Dendritic cell treated with granulocyte-macrophage colony-stimulating factor and Interleukin-4, amounts not matched to agents 40 ng/mL and 50 ng/mL, for 4 days (primary cell): ENCODE measurements around the gene TEDC2.
"Not testable (repeated sequence)": the region's sequence is repeated elsewhere in the genome, so short reads cannot be mapped to it uniquely, and the experiment has no call there.

Experiments used
- H3K27ac Mint-ChIP-seq: one replicate; pipeline ENCODE4 v1.8.0; 2022; ENCODE audit warnings: mild to moderate bottlenecking, mixed read lengths
- H3K27me3 Mint-ChIP-seq: one replicate; pipeline ENCODE4 v1.8.0; 2022; ENCODE audit warnings: mild to moderate bottlenecking, mixed read lengths
- H3K36me3 Mint-ChIP-seq: one replicate; pipeline ENCODE4 v1.8.0; 2022; ENCODE audit warnings: low read depth, mixed read lengths
- H3K4me1 Mint-ChIP-seq: one replicate; pipeline ENCODE4 v1.8.0; 2022; ENCODE audit warnings: low read depth, mixed read lengths
- H3K4me3 Mint-ChIP-seq: one replicate; pipeline ENCODE4 v1.8.0; 2022; ENCODE audit warnings: mild to moderate bottlenecking, moderate library complexity, mixed read lengths
- H3K9me3 Mint-ChIP-seq: one replicate; pipeline ENCODE4 v1.8.0; 2022; ENCODE audit warnings: mixed read lengths
- intact Hi-C: fragments of 100-400 bp; cut with micrococcal nuclease; formaldehyde crosslinking; loops from one replicate; pipeline ENCODE4 v1.15.0; 2022

The TEDC2 gene

DNA sequence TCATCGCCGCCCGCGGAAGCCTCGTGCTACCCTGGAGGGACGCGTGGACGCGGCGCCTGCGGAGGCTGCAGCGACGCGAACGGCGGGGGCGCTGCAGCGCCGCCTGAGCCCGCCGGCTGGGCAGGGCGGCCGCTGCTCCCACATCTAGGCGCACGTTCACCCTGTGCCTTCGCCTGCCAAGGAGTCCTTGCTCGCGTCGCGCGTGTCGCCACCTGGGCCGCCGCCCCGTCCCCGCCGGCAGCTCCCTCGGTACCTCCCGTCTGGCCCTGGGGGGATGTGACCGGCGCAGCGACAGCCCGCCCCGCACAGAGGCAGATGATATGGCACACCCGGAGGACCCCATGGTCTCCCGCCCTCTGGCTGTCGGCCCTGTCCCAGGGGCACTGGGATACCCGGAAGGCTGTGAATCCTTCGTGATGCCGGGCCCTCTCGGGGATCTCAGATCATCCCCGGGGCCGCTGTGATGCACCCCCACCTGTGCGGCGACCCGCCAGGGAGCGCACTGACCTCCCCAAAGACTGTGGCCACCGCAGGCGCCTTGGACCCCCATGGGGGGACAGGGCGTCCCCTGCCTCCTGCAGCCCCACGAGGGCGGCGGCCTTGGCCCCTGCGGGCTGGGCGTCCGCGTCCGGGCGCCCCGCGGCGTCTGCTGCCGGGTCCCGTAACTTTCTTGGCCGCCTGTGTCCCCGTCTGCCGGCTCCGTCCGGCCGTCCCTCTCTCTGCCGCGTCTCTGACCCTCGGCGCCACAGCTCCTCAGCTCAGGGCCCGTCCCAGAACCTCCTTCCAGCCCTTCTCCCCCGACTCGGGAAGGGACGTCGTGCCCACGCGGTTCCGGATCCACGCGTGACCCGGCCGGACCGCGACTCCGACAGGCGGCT is 14.3 kb downstream of the TEDC2 start:
- Mint-ChIP-seq H3K27me3 (peaks cover 37% of the 10 kb centered on the region), H3K27ac (peak overlapping the region; percentile 90), H3K4me3 (peak overlapping the region; percentile 84), H3K9me3 (no peaks in the 10 kb centered on the region), H3K36me3 (peaks cover 8% of the 10 kb centered on the region), H3K4me1 (peaks cover 50% of the 10 kb centered on the region)
- intact Hi-C loops, result loop anchor here (2.0 kb wide), 1 partner anchor 27 kb away; no protein-coding TSS in a partner anchor

GRCh38 chr16:2474877-2475412 is 15.0 kb downstream of the TEDC2 start, which contains the start of gene TBC1D24:
TSS of gene TBC1D24 (plus strand) at chr16:2475127. CDS start at chr16:2496149, 21,022 bp downstream.
- peaks cover 45% of the 10 kb centered on the region for H3K4me1 Mint-ChIP-seq
- no peaks in the 10 kb centered on the region for H3K9me3 Mint-ChIP-seq
- peak within 1 kb of the TSS; percentile 84 for H3K4me3 Mint-ChIP-seq
- H3K27me3 Mint-ChIP-seq, result peaks cover 30% of the 10 kb centered on the region
- intact Hi-C loops, result loop anchor here (2.0 kb wide), 1 partner anchor 26 kb away; no protein-coding TSS in a partner anchor
- peaks cover 16% of the 10 kb centered on the region for H3K36me3 Mint-ChIP-seq
- H3K27ac Mint-ChIP-seq, result peak within 1 kb of the TSS; percentile 90

GRCh38 chr16:2475413-2476344 is 15.8 kb downstream of the TEDC2 start:
- Mint-ChIP-seq H3K27me3 (peaks cover 22% of the 10 kb centered on the region), H3K36me3 (peaks cover 21% of the 10 kb centered on the region), H3K27ac (no peak overlapping the region), H3K9me3 (no peaks in the 10 kb centered on the region), H3K4me3 (peak overlapping the region; percentile 52), H3K4me1 (peaks cover 39% of the 10 kb centered on the region)
- intact Hi-C loops, result loop anchor here (2.0 kb wide), 1 partner anchor 25 kb away; no protein-coding TSS in a partner anchor

GRCh38 chr16:2476345-2476720 is 16.4 kb downstream of the TEDC2 start:
- H3K9me3 Mint-ChIP-seq, result no peaks in the 10 kb centered on the region

GRCh38 chr16:2476741-2477140 is 16.8 kb downstream of the TEDC2 start:
- intact Hi-C loops, result no loop called here
- Mint-ChIP-seq H3K4me3 (peak overlapping the region; percentile 9), H3K4me1 (peaks cover 37% of the 10 kb centered on the region), H3K36me3 (peaks cover 25% of the 10 kb centered on the region), H3K27me3 (peaks cover 19% of the 10 kb centered on the region), H3K27ac (no peak overlapping the region), H3K9me3 (no peaks in the 10 kb centered on the region)

More at GRCh38 chr16:2476345-2476720, 16.4 kb downstream of the TEDC2 start:
- H3K4me1 Mint-ChIP-seq, result peaks cover 39% of the 10 kb centered on the region
- no peak overlapping the region for H3K27ac Mint-ChIP-seq
- intact Hi-C loops, result no loop called here
- H3K36me3 Mint-ChIP-seq, result peaks cover 25% of the 10 kb centered on the region
- peak overlapping the region; percentile 52 for H3K4me3 Mint-ChIP-seq
- H3K27me3 Mint-ChIP-seq, result peaks cover 20% of the 10 kb centered on the region

- Mint-ChIP-seq H3K4me3 (peak overlapping the region; percentile 18), H3K9me3 (no peaks in the 10 kb centered on the region)
- intact Hi-C loops, result no loop called here
Measured at GRCh38 chr16:2477327-2477726, 17.4 kb downstream of the TEDC2 start.

GRCh38 chr16:2478279-2478678 is 18.4 kb downstream of the TEDC2 start:
- intact Hi-C loops, result no loop called here
- no peak overlapping the region for H3K4me3 Mint-ChIP-seq

More at GRCh38 chr16:2477327-2477726, 17.4 kb downstream of the TEDC2 start:
- peaks cover 36% of the 10 kb centered on the region for H3K4me1 Mint-ChIP-seq
- peaks cover 13% of the 10 kb centered on the region for H3K27me3 Mint-ChIP-seq
- no peak overlapping the region for H3K27ac Mint-ChIP-seq
- peaks cover 25% of the 10 kb centered on the region for H3K36me3 Mint-ChIP-seq

GRCh38 chr16:2479996-2480395 is 20.1 kb downstream of the TEDC2 start:
- H3K9me3 Mint-ChIP-seq, intact Hi-C loops, H3K27me3 Mint-ChIP-seq, H3K4me3 Mint-ChIP-seq, H3K27ac Mint-ChIP-seq: not testable (repeated sequence)
- Mint-ChIP-seq H3K36me3 (peaks cover 27% of the 10 kb centered on the region), H3K4me1 (peaks cover 53% of the 10 kb centered on the region)

More at GRCh38 chr16:2478279-2478678, 18.4 kb downstream of the TEDC2 start:
- H3K36me3 Mint-ChIP-seq, result peaks cover 26% of the 10 kb centered on the region
- H3K27me3 Mint-ChIP-seq, result peaks cover 7% of the 10 kb centered on the region
- no peak overlapping the region for H3K27ac Mint-ChIP-seq
- H3K4me1 Mint-ChIP-seq, result peaks cover 40% of the 10 kb centered on the region
- H3K9me3 Mint-ChIP-seq, result no peaks in the 10 kb centered on the region

GRCh38 chr16:2480948-2481347 is 21.0 kb downstream of the TEDC2 start:
- intact Hi-C loops, result no loop called here
- Mint-ChIP-seq H3K4me1 (peaks cover 59% of the 10 kb centered on the region), H3K9me3 (no peaks in the 10 kb centered on the region), H3K27ac (no peak overlapping the region), H3K27me3 (peaks cover 6% of the 10 kb centered on the region), H3K36me3 (peaks cover 27% of the 10 kb centered on the region), H3K4me3 (no peak overlapping the region)

DNA sequence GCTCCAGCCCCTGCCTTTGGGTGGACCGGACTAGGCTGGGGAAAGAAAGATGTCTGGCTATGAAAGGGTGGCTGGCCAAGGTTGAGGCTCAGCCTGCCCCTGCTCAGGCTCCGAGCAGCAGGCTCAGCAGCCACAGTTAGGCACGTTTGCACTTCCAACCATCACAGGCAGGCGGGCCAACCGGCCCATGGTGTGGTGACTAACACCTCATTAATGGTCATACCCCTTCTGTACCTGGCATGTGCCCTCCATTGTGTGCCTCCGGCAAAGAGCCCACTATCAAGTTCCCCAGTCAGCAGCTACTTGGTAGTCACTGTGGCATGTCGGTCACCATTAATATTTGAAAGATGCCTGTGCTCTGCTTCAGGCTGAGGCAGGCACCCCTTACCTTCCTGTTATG is 21.8 kb downstream of the TEDC2 start:
- peaks cover 62% of the 10 kb centered on the region for H3K4me1 Mint-ChIP-seq
- intact Hi-C loops, result no loop called here
- no peaks in the 10 kb centered on the region for H3K9me3 Mint-ChIP-seq
- H3K4me3 Mint-ChIP-seq, result no peak overlapping the region
- peak overlapping the region; percentile 77 for H3K27ac Mint-ChIP-seq
- H3K36me3 Mint-ChIP-seq, result peaks cover 27% of the 10 kb centered on the region
- H3K27me3 Mint-ChIP-seq, result peaks cover 6% of the 10 kb centered on the region

- H3K27me3 Mint-ChIP-seq, result peaks cover 6% of the 10 kb centered on the region
- peaks cover 68% of the 10 kb centered on the region for H3K4me1 Mint-ChIP-seq
- no peak overlapping the region for H3K4me3 Mint-ChIP-seq
- no peaks in the 10 kb centered on the region for H3K9me3 Mint-ChIP-seq
- intact Hi-C loops, result no loop called here
- H3K27ac Mint-ChIP-seq, result peak overlapping the region; percentile 77
- H3K36me3 Mint-ChIP-seq, result peaks cover 27% of the 10 kb centered on the region
Measured at GRCh38 chr16:2482249-2482648, 22.3 kb downstream of the TEDC2 start.

DNA sequence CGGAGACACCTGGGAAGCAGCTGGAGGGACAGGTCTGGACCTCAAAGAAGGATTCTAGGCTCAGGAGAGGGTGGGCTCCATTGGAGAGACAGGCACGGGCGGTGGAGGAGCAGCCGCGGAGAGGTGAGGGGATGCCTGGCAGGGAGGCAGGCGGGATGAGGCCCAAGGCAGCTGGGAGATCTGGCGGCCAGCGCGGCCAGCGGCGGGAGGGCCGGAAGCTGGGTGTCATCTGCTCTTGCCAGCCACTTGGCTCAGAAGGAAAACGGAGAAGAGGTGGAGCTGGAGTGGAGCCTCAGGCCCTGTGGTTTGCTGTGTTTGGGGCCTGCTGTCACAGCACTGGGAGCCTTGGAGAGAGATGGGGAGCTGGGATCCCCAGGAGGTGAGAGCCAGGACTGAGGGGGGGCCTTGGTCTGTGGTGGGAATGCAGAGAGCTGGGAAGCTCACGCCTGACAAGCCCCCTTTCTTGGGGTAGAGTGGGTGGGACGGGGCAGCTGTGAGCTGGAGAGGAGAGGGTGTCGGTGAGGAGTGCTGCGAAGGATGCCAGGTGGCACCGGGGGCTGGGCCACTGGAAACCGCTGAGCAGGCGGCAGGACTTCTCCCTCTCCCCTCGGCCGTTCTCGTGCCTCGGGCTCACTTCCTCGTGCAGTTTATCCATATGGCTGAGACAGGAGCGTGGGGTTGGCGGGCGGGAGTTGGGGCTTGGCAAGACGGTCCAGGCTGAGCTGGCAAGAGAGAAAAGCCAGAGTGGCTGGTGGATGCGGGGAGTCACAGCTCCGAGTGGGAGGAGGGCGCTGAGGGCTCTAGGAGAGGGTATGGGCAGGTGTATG is 23.0 kb downstream of the TEDC2 start:
- H3K4me1 Mint-ChIP-seq, result peaks cover 68% of the 10 kb centered on the region
- H3K9me3 Mint-ChIP-seq, result no peaks in the 10 kb centered on the region
- intact Hi-C loops, result no loop called here
- peaks cover 6% of the 10 kb centered on the region for H3K27me3 Mint-ChIP-seq
- peaks cover 27% of the 10 kb centered on the region for H3K36me3 Mint-ChIP-seq
- peak overlapping the region; percentile 41 for H3K4me3 Mint-ChIP-seq
- H3K27ac Mint-ChIP-seq, result peak overlapping the region; percentile 77
